Measurements from ENCODE around the gene MINDY4. TPM values are rescaled to one million over a fixed set of nuclear protein-coding genes. Genes with fewer than 3 reads are reported as not detected.

The MINDY4 gene
- total and polyA plus RNA-seq, 2 donors (not counting 1 experiment from before 2014, with no cell fraction given), result 0.12 to 1.1 TPM

- H3K27ac Mint-ChIP-seq, result no peak overlapping the region
- Histone ChIP-seq H3K79me2 (ENCODE audit: control insufficient read depth, insufficient read depth, low read length) (no peaks in the 10 kb centered on the region), H3K4me1 (ENCODE audit: control insufficient read depth in 2 of 2, insufficient read depth in 2 of 2, low read length in 2 of 2) (no peaks in the 10 kb centered on the region), H3K4me3 (ENCODE audit: control extremely low read depth in 1 of 5, extremely low read depth in 1 of 5, insufficient read depth in 1 of 5, low read depth in 2 of 5, low read length in 4 of 5) (no peak overlapping the region), H3K9me3 (ENCODE audit: control extremely low read depth in 1 of 3, control insufficient read depth in 2 of 3, insufficient read depth in 1 of 3, low read length in 2 of 3) (peaks cover 0 to 22% (median 0%) of the 10 kb centered on the region in 3 donors), H3K4me2 (replicated peaks; ENCODE audit: low read depth, low read length, poor library complexity, severe bottlenecking) (no peak overlapping the region), H3K36me3 (replicated peaks in 1 of 2; ENCODE audit: control extremely low read depth in 1 of 2, control insufficient read depth in 1 of 2, extremely low read depth in 1 of 2, insufficient read depth in 2 of 2, low read length in 1 of 2) (no peaks in the 10 kb centered on the region), H3K27me3 (replicated peaks in 1 of 4; ENCODE audit: control extremely low read depth in 1 of 4, control insufficient read depth in 3 of 4, insufficient read depth in 4 of 4, low read length in 3 of 4) (peaks cover 0 to 5% (median 0%) of the 10 kb centered on the region in 4 experiments), H3K27ac (ENCODE audit: low read length in 2 of 2) (no peak overlapping the region), H4K20me1 (ENCODE audit: control insufficient read depth, insufficient read depth, low read length, poor library complexity, severe bottlenecking) (no peaks in the 10 kb centered on the region), H3K9ac (ENCODE audit: low read length) (no peak overlapping the region), H2AFZ (ENCODE audit: insufficient read depth, low read depth, low read length, poor library complexity, severe bottlenecking) (no peak overlapping the region)
- 83% methylated on average over 8 of the region's 8 CpGs for WGBS (ENCODE audit: insufficient coverage)
- ChIA-PET CTCF (interaction anchor here (2.6 kb wide), 1 partner anchor 8 kb away, joined by 11 read pairs; no protein-coding TSS in a partner anchor), POLR2A (no interaction called here)
- H3K9me3 Mint-ChIP-seq (ENCODE audit: insufficient read depth), result no peaks in the 10 kb centered on the region
- H3K27me3 Mint-ChIP-seq, result no peaks in the 10 kb centered on the region
- DNase-seq, result no peak
- no peak overlapping the region for H3K4me3 Mint-ChIP-seq
- TF ChIP-seq EZH2 (IDR thresholded peaks at IDR 0.05; ENCODE audit: borderline replicate concordance, insufficient read depth, low read depth, low read length, poor library complexity, severe bottlenecking) (no peak), CTCF (IDR thresholded peaks at IDR 0.05) (no peak)
- no peak for ATAC-seq (ENCODE audit: low read depth)
- intact Hi-C loops (cut with micrococcal nuclease), result no loop called here
- no peaks in the 10 kb centered on the region for H3K4me1 Mint-ChIP-seq
Observed at GRCh38 chr7:30930621-30931020, 159.4 kb downstream of the MINDY4 start.

- intact Hi-C loops (cut with micrococcal nuclease), result no loop called here
- no peak overlapping the region for H2AFZ ChIP-seq (ENCODE audit: insufficient read depth, low read depth, low read length, poor library complexity, severe bottlenecking)
- no peaks in the 10 kb centered on the region for H3K4me1 ChIP-seq (ENCODE audit: control insufficient read depth in 2 of 2, insufficient read depth in 2 of 2, low read length in 2 of 2)
- no peak overlapping the region for H3K9ac ChIP-seq (ENCODE audit: low read length)
- no peak overlapping the region for H3K4me3 ChIP-seq (ENCODE audit: control extremely low read depth in 1 of 5, extremely low read depth in 1 of 5, insufficient read depth in 1 of 5, low read depth in 2 of 5, low read length in 4 of 5)
- no peaks in the 10 kb centered on the region for H4K20me1 ChIP-seq (ENCODE audit: control insufficient read depth, insufficient read depth, low read length, poor library complexity, severe bottlenecking)
- Mint-ChIP-seq H3K27ac (no peak overlapping the region), H3K27me3 (no peaks in the 10 kb centered on the region), H3K4me3 (no peak overlapping the region), H3K9me3 (ENCODE audit: insufficient read depth) (no peaks in the 10 kb centered on the region), H3K4me1 (no peaks in the 10 kb centered on the region)
- CTCF ChIA-PET, result interaction anchor here (2.6 kb wide), 1 partner anchor 7 kb away, joined by 11 read pairs; no protein-coding TSS in a partner anchor
- DNase-seq (no peak), ATAC-seq (ENCODE audit: low read depth) (no peak)
- no peak overlapping the region for H3K4me2 ChIP-seq (replicated peaks; ENCODE audit: low read depth, low read length, poor library complexity, severe bottlenecking)
- 96% methylated on average over 22 of the region's 24 CpGs for WGBS (ENCODE audit: insufficient coverage)
- TF ChIP-seq CTCF (IDR thresholded peaks at IDR 0.05), result no peak
- no peak for TF ChIP-seq EZH2 (IDR thresholded peaks at IDR 0.05; ENCODE audit: borderline replicate concordance, insufficient read depth, low read depth, low read length, poor library complexity, severe bottlenecking)
- peaks cover 0 to 5% (median 0%) of the 10 kb centered on the region in 4 experiments for H3K27me3 ChIP-seq (replicated peaks in 1 of 4; ENCODE audit: control extremely low read depth in 1 of 4, control insufficient read depth in 3 of 4, insufficient read depth in 4 of 4, low read length in 3 of 4)
- H3K79me2 ChIP-seq (ENCODE audit: control insufficient read depth, insufficient read depth, low read length), result no peaks in the 10 kb centered on the region
- POLR2A ChIA-PET, result no interaction called here
- H3K9me3 ChIP-seq (ENCODE audit: control extremely low read depth in 1 of 3, control insufficient read depth in 2 of 3, insufficient read depth in 1 of 3, low read length in 2 of 3), result peaks cover 0 to 19% (median 0%) of the 10 kb centered on the region in 3 donors
- H3K36me3 ChIP-seq (replicated peaks in 1 of 2; ENCODE audit: control extremely low read depth in 1 of 2, control insufficient read depth in 1 of 2, extremely low read depth in 1 of 2, insufficient read depth in 2 of 2, low read length in 1 of 2), result no peaks in the 10 kb centered on the region
- no peak overlapping the region for H3K27ac ChIP-seq (ENCODE audit: low read length in 2 of 2)
Observed at GRCh38 chr7:30931161-30931928, 160.1 kb downstream of the MINDY4 start.
